ENCODE measurements around the gene EPN2.
"Not testable (repeated sequence)": the region's sequence is repeated elsewhere in the genome, so short reads cannot be mapped to it uniquely, and the experiment has no call there.

- TF ChIP-seq CTCF, POLR2A, EP300 (IDR thresholded peaks at IDR 0.05): not testable (repeated sequence)
Observed at GRCh38 chr17:19278284-19278683, 41.1 kb downstream of the EPN2 start.
